ENCODE results near the gene TCP11.

Gene TCP11

GRCh38 chr6:35173044-35173426, 31.9 kb upstream of the TCP11 start:
- TF ChIP-seq, protein P1, sequence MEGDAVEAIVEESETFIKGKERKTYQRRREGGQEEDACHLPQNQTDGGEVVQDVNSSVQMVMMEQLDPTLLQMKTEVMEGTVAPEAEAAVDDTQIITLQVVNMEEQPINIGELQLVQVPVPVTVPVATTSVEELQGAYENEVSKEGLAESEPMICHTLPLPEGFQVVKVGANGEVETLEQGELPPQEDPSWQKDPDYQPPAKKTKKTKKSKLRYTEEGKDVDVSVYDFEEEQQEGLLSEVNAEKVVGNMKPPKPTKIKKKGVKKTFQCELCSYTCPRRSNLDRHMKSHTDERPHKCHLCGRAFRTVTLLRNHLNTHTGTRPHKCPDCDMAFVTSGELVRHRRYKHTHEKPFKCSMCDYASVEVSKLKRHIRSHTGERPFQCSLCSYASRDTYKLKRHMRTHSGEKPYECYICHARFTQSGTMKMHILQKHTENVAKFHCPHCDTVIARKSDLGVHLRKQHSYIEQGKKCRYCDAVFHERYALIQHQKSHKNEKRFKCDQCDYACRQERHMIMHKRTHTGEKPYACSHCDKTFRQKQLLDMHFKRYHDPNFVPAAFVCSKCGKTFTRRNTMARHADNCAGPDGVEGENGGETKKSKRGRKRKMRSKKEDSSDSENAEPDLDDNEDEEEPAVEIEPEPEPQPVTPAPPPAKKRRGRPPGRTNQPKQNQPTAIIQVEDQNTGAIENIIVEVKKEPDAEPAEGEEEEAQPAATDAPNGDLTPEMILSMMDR (IDR thresholded peaks at IDR 0.05), result no peak

GRCh38 chr6:35170891-35171290, 29.8 kb upstream of the TCP11 start:
- H3K27ac ChIP-seq, result no peak overlapping the region
- DNase-seq (ENCODE audit: low spot score), result no peak
- TF ChIP-seq, protein P1 (IDR thresholded peaks at IDR 0.05), result no peak
- no peak overlapping the region for H3K4me3 ChIP-seq

More at GRCh38 chr6:35173044-35173426, 31.9 kb upstream of the TCP11 start:
- Histone ChIP-seq H3K27ac (no peak overlapping the region), H3K4me3 (no peak overlapping the region)
- DNase-seq (ENCODE audit: low spot score), result no peak

- TF ChIP-seq, protein P1 (IDR thresholded peaks at IDR 0.05), result no peak
- Histone ChIP-seq H3K4me3 (no peak overlapping the region), H3K27ac (no peak overlapping the region)
- DNase-seq (ENCODE audit: low spot score), result no peak
These were observed 29.0 kb upstream of the TCP11 start for GRCh38 chr6:35170166-35170565.

DNA sequence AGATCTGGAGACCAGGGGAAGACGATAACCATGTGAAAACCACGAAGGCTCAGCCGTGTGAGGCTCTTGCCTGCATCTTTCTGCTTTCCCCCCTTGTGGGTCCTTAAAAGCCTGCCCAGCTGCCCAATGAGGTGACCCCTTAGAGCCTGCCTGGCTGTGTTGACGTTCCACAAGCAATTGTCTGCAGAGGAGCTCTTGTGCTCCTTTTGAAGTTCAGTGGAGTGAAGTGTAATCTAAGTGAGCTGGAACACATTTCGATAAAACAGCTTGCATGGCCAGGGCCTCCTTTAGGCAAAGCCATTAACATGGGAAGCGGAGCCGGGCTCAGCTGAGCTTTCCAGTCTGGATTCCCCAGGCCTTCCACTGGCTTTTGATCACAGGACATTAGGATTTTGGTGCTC, 27.3 kb upstream of the TCP11 start:
- Histone ChIP-seq H3K4me3 (no peak overlapping the region), H3K27ac (no peak overlapping the region)
- TF ChIP-seq, protein P1 (IDR thresholded peaks at IDR 0.05), result no peak
- no peak for DNase-seq (ENCODE audit: low spot score)

- TF ChIP-seq, protein P1 (IDR thresholded peaks at IDR 0.05), result no peak
- DNase-seq (ENCODE audit: low spot score), result no peak
- Histone ChIP-seq H3K4me3 (no peak overlapping the region), H3K27ac (no peak overlapping the region)
These were observed 26.4 kb upstream of the TCP11 start for GRCh38 chr6:35167505-35167904.

DNA sequence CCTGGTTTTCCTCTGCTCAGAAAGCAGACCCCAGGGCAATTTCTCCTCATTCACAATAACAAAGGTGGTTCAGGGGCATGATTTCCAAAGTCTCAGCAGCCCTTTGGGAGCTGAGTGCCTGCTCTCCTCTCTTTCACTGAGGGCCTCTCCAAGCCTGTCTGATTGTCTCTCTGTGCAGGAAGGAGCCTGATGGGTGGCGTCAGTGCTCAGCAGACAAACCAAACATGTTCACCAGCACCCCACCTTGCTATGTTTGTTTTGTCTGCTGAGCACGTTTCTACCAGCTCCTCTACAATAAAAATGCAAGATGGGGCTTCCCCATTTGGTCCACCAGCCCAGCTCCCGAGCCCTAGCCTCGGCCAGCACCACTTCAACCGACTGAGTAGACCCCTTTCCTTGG, 25.4 kb upstream of the TCP11 start:
- no peak for DNase-seq (ENCODE audit: low spot score)
- TF ChIP-seq, protein P1 (IDR thresholded peaks at IDR 0.05), result no peak
- Histone ChIP-seq H3K4me3 (no peak overlapping the region), H3K27ac (no peak overlapping the region)

- Histone ChIP-seq H3K4me3 (no peak overlapping the region), H3K27ac (no peak overlapping the region)
- DNase-seq (ENCODE audit: low spot score), result no peak
- TF ChIP-seq, protein P1 (IDR thresholded peaks at IDR 0.05), result no peak
These were observed 25.0 kb upstream of the TCP11 start for GRCh38 chr6:35166116-35166515.
